ENCODE measurements around the gene CCDC9B. TPM values are rescaled to one million over a fixed set of nuclear protein-coding genes. Genes with fewer than 3 reads are reported as not detected.

CCDC9B gene
- polyA plus RNA-seq, 1 of the 3 experiments (the other 2 are of a cell fraction), result 13.7 TPM

- peaks cover 5% of the 10 kb centered on the region; the same call in 1 of the 2 replicates for H3K27me3 ChIP-seq (ENCODE audit: insufficient read depth)
- H3F3A ChIP-seq (replicated peaks; ENCODE audit: insufficient read depth), result no peaks in the 10 kb centered on the region
- H4K20me1 ChIP-seq (ENCODE audit: insufficient read depth), result no peaks in the 10 kb centered on the region
- no peaks in the 10 kb centered on the region for H3K36me3 ChIP-seq (replicated peaks in 1 of 2; ENCODE audit: control insufficient read depth in 1 of 2, insufficient read depth in 2 of 2, low read length in 1 of 2)
- 40% methylated on average over 2 of the region's 3 CpGs for WGBS (ENCODE audit: low lambda C conversion rate)
- no peak overlapping the region for H2AFZ ChIP-seq (ENCODE audit: low read depth)
- ChIA-PET CTCF (interaction anchor here (1.5 to 66.3 kb wide), 6 partner anchors 9 to 75 kb away, joined by 5 to 2194 read pairs (median 19); partner anchors contain the start of genes ANKRD63, CCDC9B, DISP2 and INAFM2), POLR2A (no interaction called here)
- no peaks in the 10 kb centered on the region for H3K9me2 ChIP-seq
- no peaks in the 10 kb centered on the region for H3K79me2 ChIP-seq (ENCODE audit: insufficient read depth)
- no peaks in the 10 kb centered on the region for H3K9me3 ChIP-seq
- H3K9ac ChIP-seq, result no peak overlapping the region
- no peak overlapping the region for H3K4me3 ChIP-seq (ENCODE audit: low read depth in 2 of 2, low read length in 1 of 2)
- H3K4me2 ChIP-seq, result no peak overlapping the region
- TF ChIP-seq POLR2AphosphoS5 (IDR thresholded peaks at IDR 0.05; ENCODE audit: low read depth, low read length), result no peak
- TF ChIP-seq SIN3A (IDR thresholded peaks at IDR 0.05; ENCODE audit: borderline replicate concordance, low read depth, low read length), result no peak
- TF ChIP-seq TAF1 (IDR thresholded peaks at IDR 0.05; ENCODE audit: borderline replicate concordance, low read depth, low read length), result no peak
- no peak for TF ChIP-seq RXRA (IDR thresholded peaks at IDR 0.05; ENCODE audit: borderline replicate concordance, low read depth)
- TF ChIP-seq PBX3 (IDR thresholded peaks at IDR 0.05), result no peak
- TF ChIP-seq RFX5 (IDR thresholded peaks at IDR 0.05; ENCODE audit: low read length), result no peak
- TF ChIP-seq MAX (IDR thresholded peaks at IDR 0.05; ENCODE audit: low read depth), result no peak
- TF ChIP-seq EZH2phosphoT487 (IDR thresholded peaks at IDR 0.05; ENCODE audit: borderline replicate concordance, low read depth), result no peak
- no peak for TF ChIP-seq ELF1 (IDR thresholded peaks at IDR 0.05)
- no peak for TF ChIP-seq USF1 (IDR thresholded peaks at IDR 0.05; ENCODE audit: borderline replicate concordance, low read depth)
- TF ChIP-seq EP300 (IDR thresholded peaks at IDR 0.05; ENCODE audit: borderline replicate concordance in 1 of 2, low read depth in 1 of 2, low read length in 1 of 2), result no peak
- no peak for TF ChIP-seq TEAD4 (IDR thresholded peaks at IDR 0.05; ENCODE audit: borderline replicate concordance, insufficient read depth)
- TF ChIP-seq MXI1 (IDR thresholded peaks at IDR 0.05; ENCODE audit: low read depth, low read length), result no peak
- no peak for TF ChIP-seq CHD2 (IDR thresholded peaks at IDR 0.05; ENCODE audit: low read length, partially characterized antibody)
- TF ChIP-seq CTCF (IDR thresholded peaks at IDR 0.05), result no peak
- TF ChIP-seq YY1 (IDR thresholded peaks at IDR 0.05; ENCODE audit: low read depth), result no peak
- TF ChIP-seq GABPA (IDR thresholded peaks at IDR 0.05; ENCODE audit: low read depth), result no peak
- no peak for TF ChIP-seq FOXM1 (IDR thresholded peaks at IDR 0.05; ENCODE audit: low read depth)
- no peak for DNase-seq
- H3K4me1 ChIP-seq (ENCODE audit: control insufficient read depth in 1 of 2, insufficient read depth in 2 of 2, low read depth in 1 of 2, low read length in 1 of 2), result peaks cover 0 to 23% of the 10 kb centered on the region in 2 experiments; a peak in 1 of 4 replicates
- no peak overlapping the region for H3K27ac ChIP-seq (ENCODE audit: low read depth in 2 of 2, low read length in 1 of 2)
Observed at GRCh38 chr15:40292246-40292645, 48.5 kb downstream of the CCDC9B start.

Data from SK-N-SH (cell line).